ENCODE data around the gene SOX1.

The SOX1 gene

DNA sequence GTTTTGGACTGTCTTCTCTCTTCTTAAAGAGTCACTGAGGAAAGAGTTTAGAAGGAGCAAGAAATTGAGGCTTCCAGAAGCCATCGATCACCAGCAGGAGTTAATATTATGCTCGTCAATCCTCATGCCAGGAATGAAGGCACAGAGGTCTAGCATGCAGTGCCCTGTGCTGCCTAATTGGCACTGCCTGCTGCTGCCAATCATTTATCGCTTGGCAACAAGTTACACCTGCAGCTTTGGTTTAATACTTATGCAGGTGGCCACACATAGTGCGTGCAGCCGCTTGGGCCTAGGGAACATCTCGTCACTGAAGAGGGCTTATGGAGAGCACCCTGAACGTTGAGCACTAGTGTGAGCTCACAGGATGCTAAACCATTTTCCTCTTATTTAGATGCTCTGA lies 2.7 kb upstream of the SOX1 start:
- no peaks in the 10 kb centered on the region for H3K4me1 ChIP-seq (ENCODE audit: insufficient read depth, low read length, severe bottlenecking)
- no peaks in the 10 kb centered on the region for H4K20me1 ChIP-seq (ENCODE audit: insufficient read depth, low read length)
- H3K36me3 ChIP-seq (ENCODE audit: insufficient read depth, low read length): no peaks in the 10 kb centered on the region
- H3K9me2 ChIP-seq (ENCODE audit: low read depth, low read length): no peaks in the 10 kb centered on the region
- no peak overlapping the region for H3K9ac ChIP-seq (ENCODE audit: low read length)
- no peak overlapping the region for H3K4me3 ChIP-seq (ENCODE audit: low read depth, low read length, poor library complexity, severe bottlenecking)
- H2AFZ ChIP-seq (ENCODE audit: low read length): no peak overlapping the region
- no peaks in the 10 kb centered on the region for H3K79me2 ChIP-seq (ENCODE audit: insufficient read depth, low read length)
- H3K27ac ChIP-seq (ENCODE audit: low read depth, low read length, poor library complexity, severe bottlenecking): no peak overlapping the region
- no peaks in the 10 kb centered on the region for H3K9me3 ChIP-seq (ENCODE audit: low read length)
- TF ChIP-seq, protein P1, sequence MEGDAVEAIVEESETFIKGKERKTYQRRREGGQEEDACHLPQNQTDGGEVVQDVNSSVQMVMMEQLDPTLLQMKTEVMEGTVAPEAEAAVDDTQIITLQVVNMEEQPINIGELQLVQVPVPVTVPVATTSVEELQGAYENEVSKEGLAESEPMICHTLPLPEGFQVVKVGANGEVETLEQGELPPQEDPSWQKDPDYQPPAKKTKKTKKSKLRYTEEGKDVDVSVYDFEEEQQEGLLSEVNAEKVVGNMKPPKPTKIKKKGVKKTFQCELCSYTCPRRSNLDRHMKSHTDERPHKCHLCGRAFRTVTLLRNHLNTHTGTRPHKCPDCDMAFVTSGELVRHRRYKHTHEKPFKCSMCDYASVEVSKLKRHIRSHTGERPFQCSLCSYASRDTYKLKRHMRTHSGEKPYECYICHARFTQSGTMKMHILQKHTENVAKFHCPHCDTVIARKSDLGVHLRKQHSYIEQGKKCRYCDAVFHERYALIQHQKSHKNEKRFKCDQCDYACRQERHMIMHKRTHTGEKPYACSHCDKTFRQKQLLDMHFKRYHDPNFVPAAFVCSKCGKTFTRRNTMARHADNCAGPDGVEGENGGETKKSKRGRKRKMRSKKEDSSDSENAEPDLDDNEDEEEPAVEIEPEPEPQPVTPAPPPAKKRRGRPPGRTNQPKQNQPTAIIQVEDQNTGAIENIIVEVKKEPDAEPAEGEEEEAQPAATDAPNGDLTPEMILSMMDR (IDR thresholded peaks at IDR 0.05; ENCODE audit: low read length): no peak
- TF ChIP-seq EZH2 (IDR thresholded peaks at IDR 0.05; ENCODE audit: borderline replicate concordance, low read length): no peak
- no peaks in the 10 kb centered on the region for H3F3A ChIP-seq (ENCODE audit: insufficient read depth, low read length)
- H3K4me2 ChIP-seq (ENCODE audit: low read length): no peak overlapping the region
- H3K27me3 ChIP-seq (ENCODE audit: insufficient read depth, low read length): no peaks in the 10 kb centered on the region; the same call in 1 of the 2 replicates

DNA sequence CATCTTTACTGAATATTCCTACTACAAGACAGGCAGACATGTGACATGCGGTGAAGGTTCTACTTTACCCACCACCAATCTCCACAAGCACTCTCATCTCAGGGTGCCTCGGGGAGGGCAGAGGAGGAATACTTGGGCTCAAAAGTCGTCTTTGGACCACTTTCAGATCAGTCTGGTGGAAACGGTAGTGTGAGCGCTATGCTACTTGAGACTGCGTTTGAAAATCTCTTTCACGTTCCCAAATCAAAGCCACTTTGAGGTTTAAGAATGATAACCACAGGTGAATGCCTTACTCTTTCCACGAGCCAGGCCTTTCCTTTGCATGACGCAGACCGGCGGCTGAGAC lies 1.5 kb upstream of the SOX1 start:
- no peaks in the 10 kb centered on the region for H3K9me3 ChIP-seq (ENCODE audit: low read length)
- no peaks in the 10 kb centered on the region for H4K20me1 ChIP-seq (ENCODE audit: insufficient read depth, low read length)
- H3K27me3 ChIP-seq (ENCODE audit: insufficient read depth, low read length): no peaks in the 10 kb centered on the region; the same call in 1 of the 2 replicates
- H3F3A ChIP-seq (ENCODE audit: insufficient read depth, low read length): no peaks in the 10 kb centered on the region
- H3K4me1 ChIP-seq (ENCODE audit: insufficient read depth, low read length, severe bottlenecking): no peaks in the 10 kb centered on the region
- TF ChIP-seq EZH2 (IDR thresholded peaks at IDR 0.05; ENCODE audit: borderline replicate concordance, low read length): no peak
- TF ChIP-seq, protein P1 (IDR thresholded peaks at IDR 0.05; ENCODE audit: low read length): no peak
- H3K9ac ChIP-seq (ENCODE audit: low read length): no peak overlapping the region
- no peak overlapping the region for H2AFZ ChIP-seq (ENCODE audit: low read length)
- H3K27ac ChIP-seq (ENCODE audit: low read depth, low read length, poor library complexity, severe bottlenecking): no peak overlapping the region
- no peak overlapping the region for H3K4me3 ChIP-seq (ENCODE audit: low read depth, low read length, poor library complexity, severe bottlenecking)
- no peaks in the 10 kb centered on the region for H3K9me2 ChIP-seq (ENCODE audit: low read depth, low read length)
- H3K79me2 ChIP-seq (ENCODE audit: insufficient read depth, low read length): no peaks in the 10 kb centered on the region
- H3K4me2 ChIP-seq (ENCODE audit: low read length): no peak overlapping the region
- H3K36me3 ChIP-seq (ENCODE audit: insufficient read depth, low read length): no peaks in the 10 kb centered on the region

DNA sequence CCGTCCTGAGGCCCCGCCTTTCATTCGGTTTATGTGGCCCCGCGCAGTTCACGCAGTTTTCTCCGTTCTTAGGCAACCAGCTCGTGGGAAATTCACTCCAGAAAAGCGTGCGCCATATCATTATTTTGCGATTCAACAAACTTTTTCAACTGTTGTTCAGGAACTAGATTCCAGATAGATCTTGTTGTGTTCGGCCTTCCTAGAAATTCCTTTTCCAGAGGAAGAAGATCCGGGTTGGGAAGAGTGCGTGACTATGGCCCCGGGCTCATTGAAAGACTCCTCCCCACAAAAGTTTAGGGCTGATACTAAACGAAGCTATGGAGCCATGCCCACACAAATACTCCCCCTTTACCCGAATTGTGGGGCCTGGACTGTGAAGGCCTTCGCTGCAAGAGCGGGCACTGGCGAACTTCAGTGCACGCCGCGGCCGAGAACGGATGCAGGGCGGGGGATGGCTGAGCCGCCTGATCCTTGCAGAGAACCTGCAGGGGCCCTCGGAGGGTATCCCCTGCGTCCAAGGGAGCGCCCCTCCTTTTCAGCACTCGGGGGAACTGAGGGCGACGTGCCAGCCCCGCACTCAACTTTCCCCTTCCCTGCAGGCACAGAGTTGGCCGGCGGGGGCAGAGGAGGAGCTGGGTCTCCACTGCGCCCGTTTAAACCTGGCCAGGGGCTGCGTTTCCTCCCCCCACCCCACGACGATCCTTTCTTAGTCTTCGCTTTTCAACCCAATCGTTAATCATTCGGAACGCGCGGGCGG lies 904 bp upstream of the SOX1 start:
- H3K4me1 ChIP-seq (ENCODE audit: insufficient read depth, low read length, severe bottlenecking): no peaks in the 10 kb centered on the region
- no peaks in the 10 kb centered on the region; the same call in 1 of the 2 replicates for H3K27me3 ChIP-seq (ENCODE audit: insufficient read depth, low read length)
- no peak overlapping the region for H3K4me2 ChIP-seq (ENCODE audit: low read length)
- no peak overlapping the region for H3K9ac ChIP-seq (ENCODE audit: low read length)
- no peaks in the 10 kb centered on the region for H3K9me2 ChIP-seq (ENCODE audit: low read depth, low read length)
- no peaks in the 10 kb centered on the region for H3F3A ChIP-seq (ENCODE audit: insufficient read depth, low read length)
- H2AFZ ChIP-seq (ENCODE audit: low read length): no peak overlapping the region
- H3K4me3 ChIP-seq (ENCODE audit: low read depth, low read length, poor library complexity, severe bottlenecking): no peak overlapping the region
- no peak for TF ChIP-seq EZH2 (IDR thresholded peaks at IDR 0.05; ENCODE audit: borderline replicate concordance, low read length)
- TF ChIP-seq, protein P1 (IDR thresholded peaks at IDR 0.05; ENCODE audit: low read length): no peak
- H4K20me1 ChIP-seq (ENCODE audit: insufficient read depth, low read length): no peaks in the 10 kb centered on the region
- H3K9me3 ChIP-seq (ENCODE audit: low read length): no peaks in the 10 kb centered on the region
- no peaks in the 10 kb centered on the region for H3K79me2 ChIP-seq (ENCODE audit: insufficient read depth, low read length)
- H3K36me3 ChIP-seq (ENCODE audit: insufficient read depth, low read length): no peaks in the 10 kb centered on the region
- H3K27ac ChIP-seq (ENCODE audit: low read depth, low read length, poor library complexity, severe bottlenecking): no peak overlapping the region
